VCaP (cell line): Measurements from ENCODE around the gene S100A4.

Experiments
- H3K27ac ChIP-seq: fragments of 450-650 bp; 2 replicates; pipeline ENCODE4 v1.5.1; 2017
- TF ChIP-seq, protein P1 (sequence below): fragments of 450-650 bp; conservative IDR thresholded peaks from 2 replicates; pipeline ENCODE4 v1.5.1; 2017; ENCODE audit warnings: mild to moderate bottlenecking, moderate library complexity

The S100A4 gene

DNA sequence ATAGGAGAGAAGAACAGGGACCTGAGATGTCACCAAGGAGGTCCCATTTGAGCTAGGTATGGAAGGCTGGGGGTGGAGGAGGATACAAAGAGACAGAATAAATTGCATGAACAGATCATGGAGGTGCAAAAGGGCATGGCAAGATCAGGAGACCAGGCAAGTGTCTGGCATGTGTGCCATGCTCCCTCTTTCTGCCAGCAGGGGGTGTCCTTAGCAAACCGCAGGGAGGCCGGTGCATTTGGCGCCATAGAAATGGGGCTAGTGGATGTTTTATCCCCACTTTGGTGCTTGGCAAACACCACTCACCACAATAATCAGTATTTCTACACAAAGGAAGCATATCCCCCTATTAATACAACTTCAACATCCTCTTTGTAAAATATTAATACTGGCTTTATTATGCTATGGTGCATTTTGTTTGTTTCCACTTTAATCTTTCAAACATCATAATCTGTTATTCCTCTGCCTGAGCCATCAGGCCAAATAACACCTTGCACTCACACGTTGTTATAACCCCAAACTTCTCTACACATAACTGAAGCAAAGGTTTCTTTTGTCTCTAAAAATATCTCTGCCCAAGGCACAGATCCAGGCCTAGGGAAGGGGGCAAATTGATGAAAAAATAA lies 35.8 kb downstream of the S100A4 start:
- H3K27ac ChIP-seq = no peak overlapping the region
- TF ChIP-seq, protein P1, sequence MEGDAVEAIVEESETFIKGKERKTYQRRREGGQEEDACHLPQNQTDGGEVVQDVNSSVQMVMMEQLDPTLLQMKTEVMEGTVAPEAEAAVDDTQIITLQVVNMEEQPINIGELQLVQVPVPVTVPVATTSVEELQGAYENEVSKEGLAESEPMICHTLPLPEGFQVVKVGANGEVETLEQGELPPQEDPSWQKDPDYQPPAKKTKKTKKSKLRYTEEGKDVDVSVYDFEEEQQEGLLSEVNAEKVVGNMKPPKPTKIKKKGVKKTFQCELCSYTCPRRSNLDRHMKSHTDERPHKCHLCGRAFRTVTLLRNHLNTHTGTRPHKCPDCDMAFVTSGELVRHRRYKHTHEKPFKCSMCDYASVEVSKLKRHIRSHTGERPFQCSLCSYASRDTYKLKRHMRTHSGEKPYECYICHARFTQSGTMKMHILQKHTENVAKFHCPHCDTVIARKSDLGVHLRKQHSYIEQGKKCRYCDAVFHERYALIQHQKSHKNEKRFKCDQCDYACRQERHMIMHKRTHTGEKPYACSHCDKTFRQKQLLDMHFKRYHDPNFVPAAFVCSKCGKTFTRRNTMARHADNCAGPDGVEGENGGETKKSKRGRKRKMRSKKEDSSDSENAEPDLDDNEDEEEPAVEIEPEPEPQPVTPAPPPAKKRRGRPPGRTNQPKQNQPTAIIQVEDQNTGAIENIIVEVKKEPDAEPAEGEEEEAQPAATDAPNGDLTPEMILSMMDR = peak; percentile 73

DNA sequence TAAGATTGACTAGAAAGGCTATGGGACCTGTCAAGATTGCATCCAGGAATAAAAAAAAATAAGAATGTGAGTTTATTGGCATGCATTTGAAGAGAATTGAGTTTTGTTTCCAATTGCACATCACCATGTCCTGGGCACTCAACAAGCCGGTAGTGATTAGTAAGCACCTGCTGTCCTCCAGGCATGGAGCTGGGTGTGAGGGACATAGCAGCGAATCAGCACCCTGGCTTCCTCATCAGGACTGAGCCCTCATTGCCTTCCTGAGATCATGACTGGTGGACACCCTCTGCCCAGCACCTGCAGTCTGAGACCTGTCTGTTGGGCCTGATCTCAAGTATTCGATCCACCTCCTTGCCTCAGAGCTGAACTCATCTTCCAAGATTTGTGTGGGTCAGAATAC lies 36.6 kb downstream of the S100A4 start:
- no peak overlapping the region for H3K27ac ChIP-seq
- TF ChIP-seq, protein P1 = no peak

DNA sequence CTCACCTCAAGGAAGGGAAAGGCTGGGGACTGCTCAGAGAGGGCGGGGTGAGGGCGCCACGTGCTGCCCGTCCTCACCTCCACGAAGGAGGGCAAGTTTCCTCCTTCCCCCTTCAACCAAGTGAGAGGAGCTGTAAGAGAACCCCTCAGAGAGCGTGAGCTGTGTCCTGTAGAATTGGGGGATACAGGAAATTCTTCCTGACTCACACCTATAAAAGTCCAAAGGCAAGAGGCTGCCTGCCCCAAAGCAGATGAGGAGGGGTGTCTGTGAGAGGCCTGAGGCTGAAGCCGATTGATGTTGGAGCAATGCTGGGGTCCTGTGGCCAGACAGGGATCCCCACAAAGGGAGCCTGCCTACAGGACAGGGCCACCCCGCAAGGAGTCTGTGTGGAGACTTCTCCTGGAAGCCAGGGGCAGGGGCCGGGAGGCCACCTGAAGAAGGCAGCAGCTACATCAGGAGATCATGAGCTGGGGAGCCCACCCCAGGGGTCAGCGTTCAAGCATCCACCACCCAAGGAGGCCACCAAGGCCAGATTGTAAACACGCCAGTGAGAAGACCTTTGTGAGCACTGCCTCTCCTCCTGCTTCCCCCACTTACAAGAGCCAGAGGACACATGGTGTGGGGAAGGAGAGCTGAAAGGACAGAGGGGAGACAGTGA lies 37.6 kb downstream of the S100A4 start:
- no peak overlapping the region for H3K27ac ChIP-seq
- TF ChIP-seq, protein P1 = no peak

DNA sequence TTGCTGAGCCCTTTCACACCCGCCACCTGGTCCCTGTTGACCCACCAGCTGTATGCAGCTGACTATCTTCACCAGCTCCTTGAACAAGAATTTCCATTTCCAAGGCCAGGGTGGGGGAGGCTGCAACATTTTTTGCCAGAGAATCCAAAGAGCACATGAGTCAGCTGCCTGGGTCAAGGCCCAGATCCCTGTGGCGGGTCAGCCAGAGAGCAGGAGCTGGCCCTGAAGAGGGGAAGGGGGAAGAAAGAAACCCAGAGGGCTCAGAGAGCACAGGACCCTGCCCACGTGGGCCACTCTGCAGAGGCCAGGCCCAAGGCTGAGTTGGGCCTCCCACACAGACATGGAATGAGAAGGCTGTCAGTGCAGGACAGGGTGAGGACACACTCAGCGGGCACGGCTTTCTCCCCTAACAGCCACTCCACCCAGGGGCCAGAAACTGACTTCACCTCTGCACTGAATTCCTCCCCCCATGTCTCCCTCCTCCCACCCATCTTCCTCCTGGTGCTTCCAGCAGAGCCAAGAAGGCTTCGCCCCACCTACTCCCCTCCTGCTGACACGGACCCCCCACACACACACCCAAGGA lies 38.7 kb downstream of the S100A4 start:
- TF ChIP-seq, protein P1 = no peak
- H3K27ac ChIP-seq = no peak overlapping the region

DNA sequence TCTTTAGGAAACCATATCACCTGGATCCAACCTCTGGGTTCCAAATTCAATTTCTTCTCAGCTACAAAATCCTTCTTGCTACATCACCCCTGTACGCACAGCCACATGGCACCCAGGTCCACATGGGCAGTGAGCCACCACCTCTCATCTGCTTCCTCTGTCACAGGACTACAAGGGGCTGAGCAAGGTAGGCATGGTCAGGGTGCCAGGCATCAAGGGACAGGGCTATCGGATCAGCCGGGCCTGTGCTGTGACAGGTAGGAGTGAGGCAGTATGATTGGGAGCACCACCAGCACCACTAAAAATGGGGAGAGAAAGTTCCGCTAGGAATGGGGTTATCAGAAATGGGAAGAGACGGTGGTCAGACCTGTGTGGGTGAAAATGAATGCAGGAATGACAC lies 39.2 kb downstream of the S100A4 start:
- H3K27ac ChIP-seq = no peak overlapping the region
- TF ChIP-seq, protein P1 = no peak

DNA sequence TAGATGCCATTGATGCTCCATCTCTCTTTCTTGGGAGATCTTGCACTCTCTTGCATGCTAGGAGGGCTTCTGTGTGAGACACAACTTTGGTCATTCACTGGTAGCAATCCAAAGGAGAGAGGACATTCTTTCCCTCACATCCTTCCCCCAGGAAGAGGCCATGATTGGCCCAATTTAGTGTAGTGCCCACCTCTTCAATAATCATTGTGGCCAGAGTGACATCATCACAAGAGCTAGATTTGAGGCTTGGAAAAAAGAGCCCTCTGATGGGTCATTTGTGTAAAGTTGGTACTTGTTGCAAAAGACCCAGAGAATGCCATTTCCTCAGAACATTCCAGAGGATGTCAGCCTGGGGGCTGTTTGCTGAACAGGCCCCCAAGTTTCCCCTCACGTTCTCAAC lies 40.0 kb downstream of the S100A4 start:
- no peak overlapping the region for H3K27ac ChIP-seq
- TF ChIP-seq, protein P1 = no peak

DNA sequence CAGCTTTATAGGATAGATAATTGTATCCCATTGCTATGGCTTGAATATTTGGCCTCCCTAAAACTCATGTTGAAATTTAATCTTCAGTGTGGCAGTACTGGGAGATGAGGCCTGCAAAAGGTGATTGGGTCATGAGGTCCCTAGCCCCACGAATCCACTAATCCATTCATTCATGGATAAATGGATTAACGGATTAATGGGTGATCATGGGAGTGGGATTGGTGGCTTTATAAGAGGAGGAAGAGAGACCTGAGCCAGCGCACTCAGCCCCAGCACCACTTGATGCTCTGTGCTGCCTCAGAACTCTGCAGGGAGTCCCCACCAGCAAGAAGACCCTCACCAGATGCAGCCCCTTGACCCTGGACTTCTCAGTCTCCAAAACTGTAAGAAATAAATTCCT lies 41.8 kb downstream of the S100A4 start:
- TF ChIP-seq, protein P1 = no peak
- H3K27ac ChIP-seq = no peak overlapping the region
